Prostate gland (tissue), 2 donors: ENCODE data around the gene MCM6. TPM values are rescaled to one million over a fixed set of nuclear protein-coding genes. Genes with fewer than 3 reads are reported as not detected.

Experiments
- DNase-seq: peaks from one replicate; pipeline ENCODE4 v3.0.0-alpha.2; 2019; ENCODE audit warnings: low spot score
- H3K27ac ChIP-seq, 2 donors: fragments of 200-600 bp; sonication (generic); 2 replicates each; pipeline ENCODE4 v1.5.1; 2017 to 2019
- H3K27me3 ChIP-seq: fragments of 200-600 bp; sonication (generic); replicated peaks from 2 replicates; pipeline ENCODE4 v1.5.1; 2019; ENCODE audit not compliant: insufficient read depth
- H3K36me3 ChIP-seq, 2 donors: fragments of 200-600 bp; sonication (generic); 1 replicate in 1 of 2; 2 replicates in 1 of 2; pipeline versions ENCODE4 v1.5.1 to v1.8.1; 2017 to 2019
- H3K4me1 ChIP-seq: fragments of 200-600 bp; sonication (generic); replicated peaks from 2 replicates; pipeline ENCODE4 v1.5.1; 2019
- H3K4me3 ChIP-seq, 2 donors: fragments of 200-600 bp; sonication (generic); 2 replicates each; pipeline ENCODE4 v1.5.1; 2017 to 2019
- H3K9me3 ChIP-seq: fragments of 200-600 bp; sonication (generic); 2 replicates; pipeline ENCODE4 v1.5.1; 2017
- POLR2A ChIP-seq: fragments of 450-650 bp; IDR thresholded peaks from one replicate; pipeline ENCODE4 v1.6.1; 2016; ENCODE audit warnings: antibody characterized with exemption, mild to moderate bottlenecking
- POLR2AphosphoS5 ChIP-seq: sonication (generic); formaldehyde crosslinking; IDR thresholded peaks from one replicate; pipeline ENCODE4 v1.6.1; 2017; ENCODE audit warnings: antibody characterized with exemption
- WGBS: methylation state at CpG from one replicate; pipeline ENCODE4 v1.1.5; 2018; 5-methylcytosine and 5-hydroxymethylcytosine counted together
- intact Hi-C: fragments of 100-400 bp; cut with DNase I; formaldehyde crosslinking; loops from one replicate; pipeline ENCODE4 v1.14.2; 2022
- small RNA-seq, 2 donors: library from RNA; depleted of rRNA; stranded (forward); fragments of <200 nt; gene quantifications; one replicate each; pipeline ENCODE3, GENCODE V24; 2016
- total RNA-seq, 2 donors: library from RNA; depleted of rRNA; stranded (reverse); fragments of >200 nt; gene quantifications; one replicate each; pipeline ENCODE4 v1.1.0, GENCODE V29; 2016
- TF ChIP-seq, protein P1 (sequence below), 4 experiments: fragments of 200-600 bp in 2 of 4; fragments of 450-650 bp in 2 of 4; sonication (generic) in 2 of 4; IDR thresholded peaks; 1 replicate in 3 of 4; 2 replicates in 1 of 4; pipeline ENCODE4 v1.5.1; 2016 to 2019; ENCODE audit warnings: antibody characterized with exemption in 4 of 4, mild to moderate bottlenecking in 2 of 4, moderate library complexity in 2 of 4

MCM6 gene
- total RNA-seq, 2 donors from 2014 or later: 6.8 to 19.8 TPM

DNA sequence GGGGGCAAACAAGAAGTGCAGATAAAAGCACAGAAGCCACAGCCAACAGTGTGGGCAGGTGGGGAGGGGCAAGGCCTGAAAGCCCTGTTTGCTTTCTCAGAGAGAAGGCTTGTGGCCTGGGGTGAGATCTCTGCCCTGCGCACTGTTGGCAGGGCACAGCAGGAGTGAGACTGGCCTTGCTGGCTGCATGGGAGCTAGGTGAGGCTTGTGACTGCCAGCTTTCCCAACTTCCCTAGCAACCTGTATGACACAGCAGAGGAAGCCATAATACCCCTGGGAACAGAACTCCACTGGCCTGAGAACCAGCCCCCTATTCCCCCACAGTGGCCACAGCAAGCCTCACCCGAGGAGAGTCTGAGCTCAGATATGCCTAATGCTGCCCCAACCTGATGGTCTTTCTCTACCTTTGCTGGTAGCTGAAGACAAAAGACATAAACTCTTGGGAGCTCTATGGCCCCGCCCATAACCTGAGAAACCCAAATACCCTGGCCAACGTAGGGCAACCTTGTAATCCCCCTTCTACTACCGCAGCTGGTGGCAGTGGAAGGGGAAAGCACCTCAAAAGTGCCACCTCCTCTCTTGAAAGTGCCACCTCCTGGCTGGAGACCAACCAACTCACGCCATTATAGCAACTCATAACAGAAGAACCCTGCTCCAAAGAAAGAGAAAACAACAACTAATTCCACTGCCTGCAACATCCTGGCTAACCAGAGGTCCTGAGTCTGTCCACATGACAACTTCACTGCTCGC lies 83.7 kb downstream of the MCM6 start:
- no peaks in the 10 kb centered on the region for H3K36me3 ChIP-seq
- H3K27ac ChIP-seq: no peak overlapping the region
- intact Hi-C loops: no loop called here
- no peaks in the 10 kb centered on the region for H3K9me3 ChIP-seq
- 77% methylated on average over 7 of the region's 7 CpGs for WGBS
- H3K27me3 ChIP-seq: no peaks in the 10 kb centered on the region
- H3K4me1 ChIP-seq: no peaks in the 10 kb centered on the region
- H3K4me3 ChIP-seq: no peak overlapping the region
- TF ChIP-seq, protein P1, sequence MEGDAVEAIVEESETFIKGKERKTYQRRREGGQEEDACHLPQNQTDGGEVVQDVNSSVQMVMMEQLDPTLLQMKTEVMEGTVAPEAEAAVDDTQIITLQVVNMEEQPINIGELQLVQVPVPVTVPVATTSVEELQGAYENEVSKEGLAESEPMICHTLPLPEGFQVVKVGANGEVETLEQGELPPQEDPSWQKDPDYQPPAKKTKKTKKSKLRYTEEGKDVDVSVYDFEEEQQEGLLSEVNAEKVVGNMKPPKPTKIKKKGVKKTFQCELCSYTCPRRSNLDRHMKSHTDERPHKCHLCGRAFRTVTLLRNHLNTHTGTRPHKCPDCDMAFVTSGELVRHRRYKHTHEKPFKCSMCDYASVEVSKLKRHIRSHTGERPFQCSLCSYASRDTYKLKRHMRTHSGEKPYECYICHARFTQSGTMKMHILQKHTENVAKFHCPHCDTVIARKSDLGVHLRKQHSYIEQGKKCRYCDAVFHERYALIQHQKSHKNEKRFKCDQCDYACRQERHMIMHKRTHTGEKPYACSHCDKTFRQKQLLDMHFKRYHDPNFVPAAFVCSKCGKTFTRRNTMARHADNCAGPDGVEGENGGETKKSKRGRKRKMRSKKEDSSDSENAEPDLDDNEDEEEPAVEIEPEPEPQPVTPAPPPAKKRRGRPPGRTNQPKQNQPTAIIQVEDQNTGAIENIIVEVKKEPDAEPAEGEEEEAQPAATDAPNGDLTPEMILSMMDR (IDR thresholded peaks at IDR 0.05): no peak
- no peak for TF ChIP-seq POLR2AphosphoS5
- TF ChIP-seq POLR2A: no peak
- DNase-seq: no peak

DNA sequence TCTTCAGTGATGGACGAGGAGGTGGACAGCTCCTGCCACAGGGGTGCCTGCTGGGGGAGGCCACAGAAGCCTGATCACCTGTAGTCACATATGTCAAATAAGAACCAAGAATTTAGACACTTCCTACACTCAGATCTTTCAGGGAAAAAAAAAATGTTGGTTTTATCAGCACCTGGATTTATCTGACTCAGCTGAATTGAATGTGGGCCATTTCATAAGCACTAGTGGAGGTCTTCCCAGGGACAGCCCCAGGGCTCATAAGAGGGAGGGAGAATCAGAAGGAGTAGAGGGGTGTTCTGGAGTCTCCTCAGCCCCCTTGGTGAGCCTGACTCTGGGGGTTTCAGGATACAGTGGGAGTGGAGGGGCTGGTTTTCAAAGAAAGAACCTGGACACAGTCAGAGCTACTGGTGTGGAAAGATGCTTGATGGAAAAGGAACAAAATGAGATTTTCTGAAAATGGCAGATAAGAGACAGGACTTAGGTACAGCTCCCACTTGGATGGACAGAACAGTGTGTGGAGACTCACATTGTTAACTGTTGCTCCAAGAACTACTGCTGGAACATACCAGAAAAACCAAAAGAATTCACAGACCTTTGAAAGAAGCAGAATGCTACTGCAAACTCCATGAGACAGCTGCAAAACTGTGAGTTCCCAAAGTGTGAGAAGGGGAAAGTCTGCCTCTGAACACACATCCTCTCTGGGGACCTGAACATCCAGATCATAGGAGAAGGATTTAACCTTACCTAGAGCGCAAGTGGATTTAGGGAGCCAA lies 84.6 kb downstream of the MCM6 start:
- Histone ChIP-seq H3K4me1 (no peaks in the 10 kb centered on the region), H3K4me3 (no peak overlapping the region), H3K27ac (no peak overlapping the region), H3K9me3 (no peaks in the 10 kb centered on the region), H3K27me3 (no peaks in the 10 kb centered on the region), H3K36me3 (no peaks in the 10 kb centered on the region)
- TF ChIP-seq POLR2A: no peak
- TF ChIP-seq POLR2AphosphoS5: no peak
- intact Hi-C loops: no loop called here
- 97% methylated on average over 2 of the region's 2 CpGs for whole genome bisulfite sequencing
- no peak for DNase-seq

DNA sequence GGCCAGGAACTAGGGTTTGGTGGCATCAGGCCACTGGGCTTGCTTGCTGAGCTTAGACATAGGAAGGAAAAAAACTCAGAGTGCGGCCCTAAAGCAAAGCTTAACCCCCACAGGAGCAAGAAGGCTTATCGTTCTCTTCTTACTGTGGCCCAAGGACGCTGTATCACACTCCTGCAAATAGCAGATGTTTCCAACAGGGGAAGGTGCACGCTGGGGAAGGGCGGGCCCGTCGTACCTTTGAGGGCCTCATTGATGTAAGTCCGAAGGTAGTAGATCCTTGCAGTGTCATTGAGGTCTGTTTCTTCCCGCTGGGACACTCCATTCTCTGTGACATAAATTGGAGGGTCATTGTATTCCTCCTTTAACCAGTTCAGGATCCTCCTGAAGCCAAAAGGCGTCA lies 85.8 kb downstream of the MCM6 start:
- no peak overlapping the region for H3K27ac ChIP-seq
- DNase-seq: no peak
- H3K27me3 ChIP-seq: no peaks in the 10 kb centered on the region
- H3K9me3 ChIP-seq: no peaks in the 10 kb centered on the region
- intact Hi-C loops: no loop called here
- WGBS: 94% methylated on average over 10 of the region's 10 CpGs
- H3K4me3 ChIP-seq: no peak overlapping the region
- no peaks in the 10 kb centered on the region for H3K4me1 ChIP-seq
- TF ChIP-seq, protein P1 (IDR thresholded peaks at IDR 0.05): no peak
- TF ChIP-seq POLR2A (no peak), POLR2AphosphoS5 (no peak)
- no peaks in the 10 kb centered on the region for H3K36me3 ChIP-seq

Small RNA genes within 50 kb of the gene (small RNA-seq; reads per million reads assigned to genes)
- gene RF00019: 0 reads per million in 2 donors

Other genes starting within 250 kb of the MCM6 start
- 10 to 100 TPM; 67.8 to 74.3 TPM for gene UBXN4, start 134.6 kb downstream of the MCM6 start, total RNA-seq
- under 1 TPM in 1 of 2 donors, not detected in 1; 0.57 TPM for gene LCT, start 39.3 kb downstream of the MCM6 start, total RNA-seq
- gene DARS1, start 109.2 kb upstream of the MCM6 start, total RNA-seq: 10 to 100 TPM; 54.9 to 57.2 TPM
- 10 to 100 TPM; 20.9 to 27.2 TPM for gene CXCR4, start 241.7 kb upstream of the MCM6 start, total RNA-seq